Pons (tissue), 1 donor: ENCODE measurements around the gene STUM.
A peak's percentile ranks its signal among the peaks of the same experiment; 100 is the strongest.

Experiments
- DNase-seq: peaks from one replicate; pipeline ENCODE4 v3.0.0-alpha.2; 2016; ENCODE audit warnings: low spot score

The STUM gene

GRCh38 chr1:226654046-226654667 is 105.6 kb downstream of the STUM start:
- DNase-seq: no peak

DNA sequence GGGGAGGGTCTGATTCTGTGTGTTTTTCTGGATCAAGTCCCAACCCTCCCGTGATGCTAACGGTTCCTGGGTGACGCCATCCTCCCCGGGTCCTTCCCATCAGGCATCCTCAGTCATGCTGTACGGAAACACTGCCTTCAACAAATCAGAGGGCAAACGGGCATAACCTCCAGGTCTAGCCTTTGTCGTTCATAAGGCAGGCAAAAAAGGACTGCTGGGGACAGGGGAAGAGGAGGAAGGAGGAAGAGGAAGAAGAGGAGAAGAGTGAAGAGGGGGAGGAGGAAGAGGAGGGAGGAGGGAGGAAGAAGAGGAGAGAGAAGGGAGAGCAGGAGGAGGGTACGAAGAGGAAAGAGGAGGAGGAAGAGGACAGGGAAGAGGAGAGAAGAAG is 106.1 kb downstream of the STUM start:
- no peak for DNase-seq

DNA sequence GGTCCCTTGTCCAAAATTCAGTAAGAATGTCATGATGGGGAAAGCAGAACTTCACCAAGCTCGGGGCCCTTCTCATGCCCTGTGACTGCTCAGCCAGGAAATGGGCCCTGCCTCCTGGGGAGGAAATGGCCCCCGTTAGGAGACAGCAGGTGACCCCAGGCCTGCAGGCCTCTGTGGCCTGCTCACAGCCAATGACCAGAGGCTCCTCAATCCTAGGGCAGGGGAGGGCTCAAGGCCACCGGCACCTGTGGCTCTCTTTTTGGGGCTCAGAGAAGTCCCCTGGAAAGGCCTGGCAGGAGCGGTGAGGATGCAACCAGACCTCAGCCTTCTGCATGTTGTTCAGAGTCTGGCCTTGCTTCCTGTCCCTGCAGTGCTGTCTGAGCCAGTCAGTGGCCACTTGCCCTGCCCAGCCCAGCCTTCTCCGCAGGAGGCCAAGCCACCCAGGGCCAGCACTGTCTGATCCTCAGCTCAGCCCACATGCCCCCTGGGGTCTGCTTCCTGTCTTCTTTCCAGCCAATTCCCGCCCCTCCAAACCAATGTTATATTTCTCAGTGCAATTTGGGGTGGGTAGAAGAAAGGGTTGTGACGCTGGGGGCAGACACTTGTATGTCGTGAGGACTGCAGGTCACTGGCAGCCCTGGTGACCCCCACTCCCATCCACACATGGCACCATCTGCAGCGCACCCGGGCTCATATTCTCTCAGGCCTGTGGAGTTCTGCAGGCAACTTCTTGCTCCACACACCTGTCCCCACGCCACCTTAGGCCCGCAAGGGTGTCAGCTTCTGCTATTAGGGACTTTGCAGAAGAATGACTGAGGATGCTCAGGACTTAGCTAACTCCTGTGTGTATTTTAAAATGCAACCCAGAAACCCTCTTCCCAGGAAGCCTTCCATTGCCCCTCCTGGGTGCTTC is 106.9 kb downstream of the STUM start:
- DNase-seq: peak; percentile 51

DNA sequence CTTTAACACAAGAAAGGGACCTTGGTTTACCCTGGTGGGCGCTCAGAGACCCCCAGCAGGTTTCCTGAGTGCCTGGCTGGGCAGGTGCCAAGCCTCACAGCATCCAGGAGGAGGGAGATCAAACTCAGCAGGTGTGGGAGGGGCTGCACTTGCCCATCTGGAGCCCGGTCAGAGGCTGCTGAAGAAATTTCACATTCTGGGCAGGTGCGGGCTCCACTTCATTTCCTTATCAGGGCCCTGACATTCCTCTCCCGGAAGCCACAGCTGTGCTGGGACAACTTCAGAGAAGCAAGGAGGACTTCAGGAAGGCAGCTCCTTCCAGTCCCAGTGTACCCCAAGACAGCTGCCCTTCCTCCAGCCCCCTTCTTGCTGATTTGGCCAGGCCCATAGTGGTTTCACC is 107.6 kb downstream of the STUM start:
- DNase-seq: no peak

GRCh38 chr1:226656601-226657277 is 108.2 kb downstream of the STUM start:
- no peak for DNase-seq

GRCh38 chr1:226657895-226658545 is 109.5 kb downstream of the STUM start:
- DNase-seq: peak; percentile 89

DNA sequence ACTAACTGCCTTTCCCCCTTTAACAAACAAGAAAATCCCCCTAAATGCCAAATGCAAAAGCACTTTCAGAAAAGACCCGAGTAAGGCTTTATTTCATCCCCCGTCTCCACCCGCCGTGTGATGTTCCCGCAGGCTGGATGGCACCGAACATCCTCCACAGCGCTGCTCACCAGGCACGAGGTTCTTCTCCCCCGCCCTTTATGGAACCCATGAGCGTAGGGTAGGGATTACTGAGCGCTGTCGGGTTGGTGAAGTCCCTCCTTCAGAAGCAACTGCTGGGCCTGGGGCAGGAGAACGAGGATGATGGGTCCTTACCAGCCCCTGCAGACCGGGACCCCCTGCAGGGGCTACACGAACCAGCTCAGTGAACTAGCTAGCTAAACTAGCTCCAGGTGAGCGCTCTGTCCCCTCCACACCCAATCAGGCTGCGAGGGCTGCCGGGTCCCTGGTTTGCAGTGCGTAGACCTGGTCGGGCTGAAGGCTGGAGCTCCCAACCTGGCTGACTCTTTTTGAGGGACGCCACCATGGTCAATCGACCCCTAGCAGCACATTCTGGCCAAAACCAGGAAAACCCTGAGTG is 110.1 kb downstream of the STUM start:
- no peak for DNase-seq
